Naive thymus-derived CD4-positive, alpha-beta T cell (primary cell): Measurements from ENCODE around the gene SIRT2. TPM values are rescaled to one million over a fixed set of nuclear protein-coding genes. Genes with fewer than 3 reads are reported as not detected.
"Not testable (repeated sequence)": the region's sequence is repeated elsewhere in the genome, so short reads cannot be mapped to it uniquely, and the experiment has no call there.

Experiments used
- ATAC-seq: fragments of 150-1000 bp; cut with Tn5 transposase; 2 replicates; pipeline ENCODE4 v1.10.0; 2021; ENCODE audit warnings: mild to moderate bottlenecking, moderate library complexity
- CTCF ChIA-PET: fragments of 350-600 bp; sonication (Branson Sonifier 250); formaldehyde crosslinking; loops from one replicate; lab custom pipeline; 2021; ENCODE audit warnings: antibody characterized with exemption; lab: Charles Lee
- POLR2A ChIA-PET: fragments of 350-600 bp; sonication (Branson Sonifier 250); formaldehyde crosslinking; loops from one replicate; lab custom pipeline; 2021; ENCODE audit warnings: antibody characterized with exemption, inconsistent platforms; lab: Charles Lee
- DNase-seq, 9 donors: peaks; one replicate each; pipeline versions ENCODE4 v3.0.0 to v3.0.0-alpha.2; 2020 to 2022; ENCODE audit warnings: mixed read lengths in 1 of 9
- H3K27ac ChIP-seq: one replicate; pipeline ENCODE4 v1.7.0; 2013; ENCODE audit warnings: mild to moderate bottlenecking, low read depth, low read length, moderate library complexity
- H3K27me3 ChIP-seq, 2 donors: one replicate each; pipeline ENCODE4 v1.7.0; 2013; ENCODE audit warnings: low read length in 2 of 2, mild to moderate bottlenecking in 2 of 2, moderate library complexity in 2 of 2; ENCODE audit not compliant: control insufficient read depth in 2 of 2, insufficient read depth in 2 of 2
- H3K36me3 ChIP-seq, 3 experiments: 1 replicate in 2 of 3; 2 replicates in 1 of 3; pipeline ENCODE4 v1.7.0; 2013; ENCODE audit warnings: low read length in 3 of 3, mild to moderate bottlenecking in 3 of 3, moderate library complexity in 1 of 3; ENCODE audit not compliant: insufficient read depth in 3 of 3, control insufficient read depth in 2 of 3
- H3K4me1 ChIP-seq, 2 donors: one replicate each; pipeline ENCODE4 v1.7.0; 2013; ENCODE audit warnings: low read length in 2 of 2, mild to moderate bottlenecking in 2 of 2, moderate library complexity in 1 of 2; ENCODE audit not compliant: control insufficient read depth in 2 of 2, insufficient read depth in 2 of 2
- H3K4me3 ChIP-seq: 2 replicates; pipeline ENCODE4 v1.7.0; 2013; ENCODE audit warnings: mild to moderate bottlenecking, low read length
- H3K9me3 ChIP-seq, 3 experiments: 1 replicate in 2 of 3; 2 replicates in 1 of 3; pipeline ENCODE4 v1.7.0; 2013; ENCODE audit warnings: low read length in 3 of 3; ENCODE audit not compliant: control insufficient read depth in 2 of 3
- H3K27ac Mint-ChIP-seq, 9 donors: one replicate each; pipeline ENCODE4 v1.8.0; 2020 to 2022; ENCODE audit warnings: mixed read lengths in 9 of 9, mild to moderate bottlenecking in 8 of 9, moderate library complexity in 5 of 9, inconsistent platforms in 2 of 9
- H3K27me3 Mint-ChIP-seq, 5 donors: one replicate each; pipeline ENCODE4 v1.8.0; 2021 to 2022; ENCODE audit warnings: mixed read lengths in 5 of 5, mild to moderate bottlenecking in 1 of 5
- H3K36me3 Mint-ChIP-seq, 5 donors: one replicate each; pipeline ENCODE4 v1.8.0; 2020 to 2022; ENCODE audit warnings: mixed read lengths in 5 of 5, mild to moderate bottlenecking in 3 of 5, inconsistent platforms in 1 of 5
- H3K4me1 Mint-ChIP-seq, 7 donors: one replicate each; pipeline ENCODE4 v1.8.0; 2020 to 2022; ENCODE audit warnings: mixed read lengths in 7 of 7, mild to moderate bottlenecking in 3 of 7, inconsistent platforms in 1 of 7
- H3K4me3 Mint-ChIP-seq, 10 donors: one replicate each; pipeline ENCODE4 v1.8.0; 2020 to 2022; ENCODE audit warnings: mild to moderate bottlenecking in 10 of 10, mixed read lengths in 10 of 10, moderate library complexity in 6 of 10, inconsistent platforms in 2 of 10
- H3K9me3 Mint-ChIP-seq, 11 donors: one replicate each; pipeline ENCODE4 v1.8.0; 2020 to 2022; ENCODE audit warnings: mixed read lengths in 11 of 11, mild to moderate bottlenecking in 4 of 11, inconsistent platforms in 1 of 11, moderate library complexity in 1 of 11
- intact Hi-C, 2 donors: fragments of 100-400 bp; cut with micrococcal nuclease; formaldehyde crosslinking; loops; one replicate each; pipeline ENCODE4 v1.15.1; 2023
- polyA plus RNA-seq, 2 donors: library from polyadenylated mRNA; unstranded; fragments of 300-500 nt; fragmentation: Illumina TruSeq; gene quantifications; one replicate each; pipeline ENCODE4 v1.2.3, GENCODE V29; 2021
- total RNA-seq, 6 experiments: library from RNA in 5 of 6; stranded (reverse) in 5 of 6; gene quantifications; 1 replicate in 5 of 6; 2 replicates in 1 of 6; pipeline ENCODE4 v1.2.3 and lab custom pipeline; 2021 to 2026

Gene SIRT2
- total and polyA plus RNA-seq, 7 experiments from 2014 or later = 30.7 to 78.5 (median 47.5) TPM

GRCh38 chr19:38859631-38860204 is 39.7 kb downstream of the SIRT2 start:
- DNase-seq, H3K4me3 ChIP-seq, H3K9me3 ChIP-seq, H3K9me3 Mint-ChIP-seq, ATAC-seq, H3K27me3 ChIP-seq, intact Hi-C loops, H3K36me3 ChIP-seq, H3K36me3 Mint-ChIP-seq, H3K27ac ChIP-seq, H3K27me3 Mint-ChIP-seq, H3K4me3 Mint-ChIP-seq: not testable (repeated sequence)
- peaks cover 18 to 19% of the 10 kb centered on the region in 2 donors for H3K4me1 ChIP-seq
- peaks cover 12 to 41% (median 33%) of the 10 kb centered on the region in 7 donors for H3K4me1 Mint-ChIP-seq
- peak overlapping the region in 1 of 9 donors; percentile 27 for H3K27ac Mint-ChIP-seq
- ChIA-PET CTCF (interaction anchor here (0.5 to 1.4 kb wide), 2 partner anchors 9 to 209 kb away, joined by 3 to 4 read pairs; no protein-coding TSS in a partner anchor), POLR2A (interaction anchor here (1.5 to 1.8 kb wide), 3 partner anchors 8 to 10 kb away, joined by 4 to 5 read pairs (median 5); no protein-coding TSS in a partner anchor)

DNA sequence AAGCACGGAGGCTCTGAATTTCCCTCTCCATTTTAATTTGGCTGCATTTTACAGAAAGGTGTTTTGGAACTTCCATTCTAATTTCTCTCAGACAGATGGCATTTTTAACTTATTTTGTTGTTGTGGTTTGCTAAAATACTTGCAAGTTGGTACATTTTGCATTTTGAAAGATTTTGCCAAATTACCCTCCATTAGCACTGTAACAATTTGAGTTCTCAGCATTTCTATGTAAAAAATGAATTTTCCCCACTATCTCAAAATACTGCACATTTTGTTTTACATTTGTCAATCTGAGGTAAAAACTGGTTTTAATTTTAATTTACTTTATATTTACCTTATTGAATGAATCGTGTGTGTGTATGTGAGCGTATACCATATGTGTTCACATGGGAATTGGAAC is 42.6 kb downstream of the SIRT2 start:
- H3K27ac ChIP-seq = peak overlapping the region; percentile 62
- ATAC-seq = no peak

DNA sequence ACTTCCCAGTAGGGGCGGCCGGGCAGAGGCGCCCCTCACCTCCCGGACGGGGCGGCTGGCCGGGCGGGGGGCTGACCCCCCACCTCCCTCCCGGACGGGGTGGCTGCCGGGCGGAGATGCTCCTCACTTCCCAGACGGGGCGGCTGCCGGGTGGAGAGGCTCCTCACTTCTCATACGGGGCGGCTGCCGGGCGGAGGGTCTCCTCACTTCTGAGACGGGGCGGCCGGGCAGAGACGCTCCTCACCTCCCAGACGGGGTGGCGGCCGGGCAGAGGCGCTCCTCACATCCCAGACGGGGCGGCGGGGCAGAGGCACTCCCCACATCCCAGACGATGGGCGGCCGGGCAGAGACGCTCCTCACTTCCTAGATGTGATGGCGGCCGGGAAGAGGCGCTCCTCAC is 43.7 kb downstream of the SIRT2 start:
- ATAC-seq, intact Hi-C loops, H3K27ac Mint-ChIP-seq, H3K9me3 Mint-ChIP-seq, H3K9me3 ChIP-seq, H3K36me3 ChIP-seq, POLR2A ChIA-PET, H3K27me3 Mint-ChIP-seq, H3K27ac ChIP-seq, H3K27me3 ChIP-seq, DNase-seq, H3K36me3 Mint-ChIP-seq, H3K4me3 Mint-ChIP-seq, CTCF ChIA-PET, H3K4me3 ChIP-seq: not testable (repeated sequence)
- peaks cover 6 to 45% (median 30%) of the 10 kb centered on the region in 7 donors for H3K4me1 Mint-ChIP-seq
- peaks cover 17 to 18% of the 10 kb centered on the region in 2 donors for H3K4me1 ChIP-seq

More for the DNA sequence above, 42.6 kb downstream of the SIRT2 start:
- no peak overlapping the region for H3K4me3 ChIP-seq
- H3K27ac Mint-ChIP-seq = peak overlapping the region in 8 of 9 donors; percentile 47 to 97 (median 84)
- no peaks in the 10 kb centered on the region for H3K27me3 ChIP-seq
- POLR2A ChIA-PET = interaction anchor here (0.6 to 2.1 kb wide), 8 partner anchors 8 to 87 kb away, joined by 3 to 13 read pairs (median 6); partner anchors contain the start of genes ECH1, HNRNPL and RINL
- H3K36me3 Mint-ChIP-seq = peaks cover 0 to 1% (median 0%) of the 10 kb centered on the region in 5 donors
- H3K27me3 Mint-ChIP-seq = peaks cover 0 to 2% (median 0%) of the 10 kb centered on the region in 5 donors
- H3K4me1 ChIP-seq = peaks cover 17 to 18% of the 10 kb centered on the region in 2 donors
- DNase-seq = no peak
- H3K36me3 ChIP-seq = no peaks in the 10 kb centered on the region
- H3K9me3 Mint-ChIP-seq = peaks cover 0 to 2% (median 0%) of the 10 kb centered on the region in 11 donors
- no peaks in the 10 kb centered on the region for H3K9me3 ChIP-seq
- intact Hi-C loops = loop anchor here in 1 of 2 donors (1.0 kb wide), 1 partner anchor 13 kb away; no protein-coding TSS in a partner anchor
- CTCF ChIA-PET = interaction anchor here (0.7 to 1.4 kb wide), 2 partner anchors 11 to 21 kb away, joined by 3 to 4 read pairs; partner anchors contain the start of gene RINL
- H3K4me1 Mint-ChIP-seq = peaks cover 6 to 40% (median 30%) of the 10 kb centered on the region in 7 donors
- peak overlapping the region in 9 of 10 donors; percentile 8 to 85 (median 69) for H3K4me3 Mint-ChIP-seq

DNA sequence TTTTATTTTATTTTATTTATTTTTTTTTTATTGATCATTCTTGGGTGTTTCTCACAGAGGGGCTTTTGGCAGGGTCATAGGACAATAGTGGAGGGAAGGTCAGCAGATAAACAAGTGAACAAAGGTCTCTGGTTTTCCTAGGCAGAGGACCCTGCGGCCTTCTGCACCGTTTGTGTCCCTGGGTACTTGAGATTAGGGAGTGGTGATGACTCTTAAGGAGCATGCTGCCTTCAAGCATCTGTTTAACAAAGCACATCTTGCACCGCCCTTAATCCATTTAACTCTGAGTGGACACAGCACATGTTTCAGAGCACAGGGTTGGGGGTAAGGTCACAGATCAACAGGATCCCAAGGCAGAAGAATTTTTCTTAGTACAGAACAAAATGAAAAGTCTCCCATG is 44.5 kb downstream of the SIRT2 start:
- H3K4me3 ChIP-seq, H3K36me3 ChIP-seq, H3K4me3 Mint-ChIP-seq, H3K27ac ChIP-seq, H3K9me3 ChIP-seq, ATAC-seq, H3K9me3 Mint-ChIP-seq, H3K27me3 Mint-ChIP-seq, H3K36me3 Mint-ChIP-seq, CTCF ChIA-PET, H3K27me3 ChIP-seq, POLR2A ChIA-PET: not testable (repeated sequence)
- H3K27ac Mint-ChIP-seq = peak overlapping the region in 1 of 9 donors; percentile 51
- H3K4me1 ChIP-seq = peaks cover 17 to 18% of the 10 kb centered on the region in 2 donors
- peak in 1 of 9 donors; percentile 3 for DNase-seq
- intact Hi-C loops = loop anchor here (5.0 kb wide), 3 partner anchors 238 to 1432 kb away; partner anchors contain the start of genes AKT2 (in 1 of the 2), EIF3K (in 1 of the 2), MAP4K1 (in 1 of the 2) and SAMD4B (in 1 of the 2)
- H3K4me1 Mint-ChIP-seq = peaks cover 6 to 49% (median 30%) of the 10 kb centered on the region in 7 donors

DNA sequence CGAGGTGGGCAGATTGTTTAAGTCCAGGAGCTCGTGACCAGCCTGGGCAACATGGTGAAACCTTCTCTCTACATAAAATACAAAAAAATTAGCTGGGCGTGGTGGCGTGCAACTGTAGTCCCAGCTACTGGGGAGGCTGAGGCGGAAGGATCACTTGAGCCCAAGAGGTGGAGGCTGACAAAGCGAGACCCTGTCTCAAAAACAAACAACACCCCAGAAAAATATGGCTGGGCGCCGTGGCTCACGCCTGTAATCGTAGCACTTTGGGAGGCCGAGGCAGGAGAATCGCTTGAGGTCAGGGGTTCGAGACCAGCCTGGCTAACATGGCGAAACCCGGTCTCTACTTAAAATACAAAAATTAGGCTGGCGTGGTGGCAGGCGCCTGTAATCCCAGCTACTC is 46.2 kb downstream of the SIRT2 start:
- peaks cover 0 to 7% (median 0%) of the 10 kb centered on the region in 5 donors for H3K27me3 Mint-ChIP-seq
- H3K4me1 Mint-ChIP-seq = peaks cover 16 to 55% (median 39%) of the 10 kb centered on the region in 7 donors
- peak overlapping the region; percentile 91 to 100 (median 98) for H3K27ac Mint-ChIP-seq
- peaks cover 0 to 10% (median 8%) of the 10 kb centered on the region in 5 donors for H3K36me3 Mint-ChIP-seq
- Histone ChIP-seq H3K27ac (peak overlapping the region; percentile 95), H3K9me3 (no peaks in the 10 kb centered on the region), H3K4me1 (peaks cover 24 to 25% of the 10 kb centered on the region in 2 donors), H3K4me3 (peak overlapping the region; percentile 88), H3K27me3 (no peaks in the 10 kb centered on the region), H3K36me3 (peaks cover 0 to 4% (median 0%) of the 10 kb centered on the region in 3 experiments)
- DNase-seq (no peak), ATAC-seq (no peak)
- peak overlapping the region; percentile 90 to 99 (median 96) for H3K4me3 Mint-ChIP-seq
- H3K9me3 Mint-ChIP-seq = peaks cover 0 to 11% (median 0%) of the 10 kb centered on the region in 11 donors
- POLR2A ChIA-PET = interaction anchor here (0.5 to 11.2 kb wide), 6 partner anchors 9 to 315 kb away, joined by 3 to 317 read pairs (median 4); partner anchors contain the start of gene RINL
- CTCF ChIA-PET = interaction anchor here (0.7 to 3.3 kb wide), 7 partner anchors 9 to 84 kb away, joined by 3 to 20 read pairs (median 7); partner anchors contain the start of genes MRPS12 and SARS2
- intact Hi-C loops = loop anchor here (5.0 kb wide), 3 partner anchors 236 to 1434 kb away; partner anchors contain the start of genes AKT2 (in 1 of the 2), EIF3K (in 1 of the 2), MAP4K1 (in 1 of the 2) and SAMD4B (in 1 of the 2)
